PC-3 (cell line): Measurements from ENCODE around the gene HOXA6. TPM values are rescaled to one million over a fixed set of nuclear protein-coding genes. Genes with fewer than 3 reads are reported as not detected.

Experiments
- ATAC-seq: fragments of 200-7000 bp; cut with Tn5 transposase; 2 replicates; pipeline ENCODE4 v1.9.1; 2020; ENCODE audit warnings: mild to moderate bottlenecking, moderate library complexity
- BruUV-seq: library from RNA; stranded (reverse); fragments of 400-500 nt; replicated peaks from 2 replicates; lab custom pipeline; 2021; lab: Mats Ljungman, UMichigan
- CTCF ChIA-PET: fragments of 300-600 bp; sonication (Branson Sonifier 250); formaldehyde crosslinking; loops from one replicate; lab custom pipeline; 2022; ENCODE audit warnings: antibody characterized with exemption; lab: Charles Lee
- POLR2A ChIA-PET: fragments of 300-600 bp; sonication (Branson Sonifier 250); formaldehyde crosslinking; loops from one replicate; lab custom pipeline; 2022; ENCODE audit warnings: antibody characterized with exemption; ENCODE audit not compliant: unreplicated experiment; lab: Charles Lee
- DNase-seq: peaks from one replicate; pipeline ENCODE4 v3.0.0-alpha.2; 2015
- H2AFZ ChIP-seq: fragments of 300-600 bp; sonication (generic); 2 replicates; pipeline ENCODE4 v1.6.0; 2016; ENCODE audit warnings: antibody characterized with exemption, low read length
- H3F3A ChIP-seq: fragments of 300-600 bp; sonication (generic); one replicate; pipeline ENCODE4 v1.6.0; 2017; ENCODE audit warnings: antibody characterized with exemption, low read length, control low read depth, mild to moderate bottlenecking; ENCODE audit not compliant: unreplicated experiment
- H3K27ac ChIP-seq: fragments of 300-600 bp; sonication (generic); 2 replicates; pipeline ENCODE4 v1.5.1; 2016; ENCODE audit warnings: mild to moderate bottlenecking, low read length
- H3K27me3 ChIP-seq: fragments of 300-600 bp; sonication (generic); 2 replicates; pipeline ENCODE4 v1.6.1; 2016; ENCODE audit warnings: low read length, mixed read lengths
- H3K36me3 ChIP-seq: fragments of 300-600 bp; sonication (generic); 2 replicates; pipeline ENCODE4 v1.6.1; 2016; ENCODE audit warnings: low read depth, mixed run types, low read length, mixed read lengths
- H3K4me1 ChIP-seq: fragments of 300-600 bp; sonication (generic); 2 replicates; pipeline ENCODE4 v1.5.1; 2016; ENCODE audit warnings: low read length; ENCODE audit not compliant: insufficient read depth
- H3K4me2 ChIP-seq: fragments of 300-600 bp; sonication (generic); 2 replicates; pipeline ENCODE4 v1.6.0; 2016; ENCODE audit warnings: low read length
- H3K4me3 ChIP-seq: fragments of 300-600 bp; sonication (generic); 2 replicates; pipeline ENCODE4 v1.5.1; 2016; ENCODE audit warnings: mild to moderate bottlenecking, low read length, mixed read lengths
- H3K79me2 ChIP-seq: fragments of 300-600 bp; sonication (generic); 2 replicates; pipeline ENCODE4 v1.6.1; 2017; ENCODE audit warnings: low read length, mixed read lengths
- H3K9ac ChIP-seq: fragments of 300-600 bp; sonication (generic); 2 replicates; pipeline ENCODE4 v1.6.0; 2016; ENCODE audit warnings: mild to moderate bottlenecking, low read length
- H3K9me2 ChIP-seq: fragments of 300-600 bp; sonication (generic); replicated peaks from 2 replicates; pipeline ENCODE4 v1.6.1; 2016; ENCODE audit warnings: mixed run types, low read length, mixed read lengths
- H3K9me3 ChIP-seq: fragments of 300-600 bp; sonication (generic); 2 replicates; pipeline ENCODE4 v1.6.1; 2016; ENCODE audit warnings: low read length, mixed read lengths
- H4K20me1 ChIP-seq: fragments of 300-600 bp; sonication (generic); 2 replicates; pipeline ENCODE4 v1.6.1; 2016; ENCODE audit warnings: low read length, mixed read lengths
- CTCF ChIP-seq: fragments of 300-600 bp; sonication (generic); conservative IDR thresholded peaks from 2 replicates; pipeline ENCODE4 v1.5.1; 2017; ENCODE audit warnings: antibody characterized with exemption, low read depth, mild to moderate bottlenecking, low read length
- EZH2 ChIP-seq: fragments of 300-600 bp; sonication (generic); IDR thresholded peaks from one replicate; pipeline ENCODE4 v1.6.1; 2017; ENCODE audit warnings: antibody characterized with exemption, mild to moderate bottlenecking, low read length; ENCODE audit not compliant: unreplicated experiment
- EZH2phosphoT487 ChIP-seq: fragments of 300-600 bp; sonication (generic); IDR thresholded peaks from 2 replicates; pipeline ENCODE4 v1.6.1; 2018; ENCODE audit warnings: mild to moderate bottlenecking, antibody characterized with exemption, low read length, borderline replicate concordance
- intact Hi-C: fragments of 100-400 bp; cut with micrococcal nuclease; formaldehyde crosslinking; loops from 2 replicates; pipeline ENCODE4 v1.9.0; 2023
- total RNA-seq: library from RNA; depleted of rRNA; stranded (reverse); fragments of >200 nt; gene quantifications from 2 replicates; pipeline ENCODE4 v1.2.3, GENCODE V29; 2014

Gene HOXA6
- total RNA-seq, 1 experiment from 2014 or later: 8.3 TPM

- TSS peak; percentile 46 for BruUV-seq
Observed at GRCh38 chr7:27184337-27185012, 36.9 kb upstream of the HOXA6 start.

GRCh38 chr7:27183682-27184336 is 36.2 kb upstream of the HOXA6 start:
- peak overlapping the region; percentile 99 for H3K4me2 ChIP-seq
- CTCF ChIA-PET: no interaction called here
- peaks cover 99% of the 10 kb centered on the region for H3K79me2 ChIP-seq
- H4K20me1 ChIP-seq: no peaks in the 10 kb centered on the region
- no peak for TF ChIP-seq EZH2phosphoT487
- no peak for TF ChIP-seq CTCF
- no peak for TF ChIP-seq EZH2
- no peak for DNase-seq
- BruUV-seq: no TSS peak
- H3K9ac ChIP-seq: peak overlapping the region; percentile 97
- H3K36me3 ChIP-seq: no peaks in the 10 kb centered on the region
- H3F3A ChIP-seq: no peaks in the 10 kb centered on the region
- H3K4me1 ChIP-seq: peaks cover 38% of the 10 kb centered on the region
- no peaks in the 10 kb centered on the region for H3K27me3 ChIP-seq
- H2AFZ ChIP-seq: no peak overlapping the region
- ATAC-seq: no peak
- intact Hi-C loops: no loop called here
- peak overlapping the region; percentile 91 for H3K4me3 ChIP-seq
- POLR2A ChIA-PET: interaction anchor here (0.6 to 0.7 kb wide), 3 partner anchors 9 to 734 kb away, joined by 3 read pairs; no protein-coding TSS in a partner anchor
- peak overlapping the region; percentile 97 for H3K27ac ChIP-seq
- H3K9me3 ChIP-seq: no peaks in the 10 kb centered on the region
- no peaks in the 10 kb centered on the region for H3K9me2 ChIP-seq

More at GRCh38 chr7:27184337-27185012, 36.9 kb upstream of the HOXA6 start:
- H3K27ac ChIP-seq: peak overlapping the region; percentile 97
- DNase-seq (peak; percentile 50), ATAC-seq (peak; percentile 1)
- intact Hi-C loops: no loop called here
- H3K36me3 ChIP-seq: no peaks in the 10 kb centered on the region
- TF ChIP-seq EZH2: no peak
- no peak for TF ChIP-seq CTCF
- TF ChIP-seq EZH2phosphoT487: no peak
- peaks cover 99% of the 10 kb centered on the region for H3K79me2 ChIP-seq
- no peaks in the 10 kb centered on the region for H4K20me1 ChIP-seq
- ChIA-PET CTCF (interaction anchor here (0.6 to 0.7 kb wide), 3 partner anchors 19 to 34 kb away, joined by 3 to 4 read pairs (median 3); no protein-coding TSS in a partner anchor), POLR2A (interaction anchor here (0.5 to 1.1 kb wide), 11 partner anchors 8 to 1223 kb away, joined by 3 to 12 read pairs (median 4); no protein-coding TSS in a partner anchor)
- H3K9me3 ChIP-seq: no peaks in the 10 kb centered on the region
- no peaks in the 10 kb centered on the region for H3F3A ChIP-seq
- peaks cover 44% of the 10 kb centered on the region for H3K4me1 ChIP-seq
- no peaks in the 10 kb centered on the region for H3K27me3 ChIP-seq
- H3K9ac ChIP-seq: peak overlapping the region; percentile 97
- no peaks in the 10 kb centered on the region for H3K9me2 ChIP-seq
- no peak overlapping the region for H2AFZ ChIP-seq
- H3K4me2 ChIP-seq: peak overlapping the region; percentile 99
- H3K4me3 ChIP-seq: peak overlapping the region; percentile 91
